Panc1 (cell line): ENCODE data around the gene CTNND2. TPM values are rescaled to one million over a fixed set of nuclear protein-coding genes. Genes with fewer than 3 reads are reported as not detected.

Experiments
- ATAC-seq: fragments of 200-7000 bp; cut with Tn5 transposase; 2 replicates; pipeline ENCODE4 v1.9.1; 2020; ENCODE audit warnings: mild to moderate bottlenecking, moderate library complexity
- BruUV-seq: library from RNA; stranded (reverse); fragments of 400-500 nt; replicated peaks from 2 replicates; lab custom pipeline; 2021; lab: Mats Ljungman, UMichigan
- CTCF ChIA-PET: fragments of 300-600 bp; sonication (Branson Sonifier 250); formaldehyde crosslinking; loops from one replicate; lab custom pipeline; 2022; ENCODE audit warnings: antibody characterized with exemption; lab: Charles Lee
- POLR2A ChIA-PET: fragments of 300-600 bp; sonication (Branson Sonifier 250); formaldehyde crosslinking; loops from one replicate; lab custom pipeline; 2022; ENCODE audit warnings: antibody characterized with exemption; lab: Charles Lee
- DNase-seq: peaks from one replicate; pipeline ENCODE4 v3.0.0-alpha.2; 2010; ENCODE audit warnings: low read depth, low spot score
- H3K27ac ChIP-seq: 2 replicates; pipeline ENCODE4 v1.5.1; 2011; ENCODE audit warnings: mild to moderate bottlenecking, low read length, inconsistent platforms
- H3K27me3 ChIP-seq: fragments of 200-500 bp; sonication (Bioruptor generic); 2 replicates; pipeline ENCODE4 v1.6.0; 2014; ENCODE audit warnings: low read length, inconsistent platforms; ENCODE audit not compliant: control insufficient read depth, insufficient read depth
- H3K36me3 ChIP-seq: fragments of 200-500 bp; sonication (Bioruptor generic); 2 replicates; pipeline ENCODE4 v1.5.1; 2014; ENCODE audit warnings: inconsistent platforms, mild to moderate bottlenecking, low read length, moderate library complexity; ENCODE audit not compliant: control insufficient read depth, insufficient read depth
- H3K4me1 ChIP-seq: 2 replicates; pipeline ENCODE4 v1.5.1; 2011; ENCODE audit warnings: inconsistent platforms, mild to moderate bottlenecking, low read length, moderate library complexity; ENCODE audit not compliant: control insufficient read depth, insufficient read depth
- H3K4me3 ChIP-seq, 2 experiments: 2 replicates each; pipeline ENCODE4 v1.5.1; 2011 to 2012; ENCODE audit warnings: low read depth in 2 of 2, low read length in 2 of 2, mild to moderate bottlenecking in 2 of 2, inconsistent platforms in 1 of 2, moderate library complexity in 1 of 2
- H3K9me3 ChIP-seq: fragments of 200-500 bp; sonication (Bioruptor generic); 2 replicates; pipeline ENCODE4 v1.5.1; 2014; ENCODE audit warnings: low read depth, mild to moderate bottlenecking, inconsistent platforms, low read length, moderate library complexity; ENCODE audit not compliant: control insufficient read depth, insufficient read depth
- POLR2AphosphoS5 ChIP-seq: IDR thresholded peaks from 2 replicates; pipeline ENCODE4 v1.6.1; 2012; ENCODE audit warnings: mild to moderate bottlenecking, low read depth, low read length, moderate library complexity
- REST ChIP-seq, 2 experiments: IDR thresholded peaks; 2 replicates each; pipeline ENCODE4 v1.6.1; 2011 to 2012; ENCODE audit warnings: low read depth in 2 of 2, control low read depth in 1 of 2, low read length in 1 of 2, mild to moderate bottlenecking in 1 of 2, moderate library complexity in 1 of 2; ENCODE audit not compliant: insufficient read depth in 1 of 2
- SIN3A ChIP-seq: IDR thresholded peaks from 2 replicates; pipeline ENCODE4 v1.6.1; 2012; ENCODE audit warnings: low read depth, mild to moderate bottlenecking, low read length, moderate library complexity, borderline replicate concordance; ENCODE audit not compliant: insufficient read depth
- TCF7L2 ChIP-seq: IDR thresholded peaks from 2 replicates; pipeline ENCODE4 v1.6.1; 2011; ENCODE audit warnings: mild to moderate bottlenecking, low read depth, low read length, inconsistent platforms
- in situ Hi-C: cut with HindIII; loops from 2 replicates; pipeline ENCODE4 v1.10.0; 2016; ENCODE audit warnings: low sequenced_read_pairs, low pct_unique_long_range_greater_than_20kb
- intact Hi-C: fragments of 100-400 bp; cut with micrococcal nuclease; formaldehyde crosslinking; loops from one replicate; pipeline ENCODE4 v1.10.0; 2022; ENCODE audit not compliant: unreplicated experiment
- total RNA-seq: library from RNA; stranded (reverse); gene quantifications from one replicate; pipeline ENCODE4 v1.2.1, GENCODE V29; 2021; ENCODE audit not compliant: unreplicated experiment
- TF ChIP-seq, protein P1 (sequence below): fragments of 450-650 bp; IDR thresholded peaks from 2 replicates; pipeline ENCODE4 v1.5.1; 2017; ENCODE audit warnings: mild to moderate bottlenecking

Gene CTNND2
- total RNA-seq, 1 experiment from 2014 or later: 1.0 TPM

DNA sequence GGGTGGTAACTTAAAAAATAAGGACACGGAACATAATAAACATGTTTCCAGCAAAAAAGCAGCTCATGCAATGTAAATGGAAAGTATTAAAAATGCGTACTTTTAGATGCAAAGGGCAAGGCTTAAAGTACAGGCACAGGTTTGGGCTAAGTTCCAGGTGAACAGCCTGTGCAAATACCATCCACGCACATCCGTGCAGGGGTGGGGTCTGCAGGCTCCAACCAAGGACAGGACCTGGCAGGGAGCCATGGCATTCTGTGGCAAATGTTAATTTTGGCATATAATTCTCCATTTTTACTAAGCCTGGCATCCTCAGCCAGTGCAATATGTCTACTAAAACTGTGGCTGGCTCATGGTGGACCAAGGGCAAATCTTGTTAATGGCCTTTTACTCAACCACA lies 777.4 kb downstream of the CTNND2 start:
- intact Hi-C loops: no loop called here
- Histone ChIP-seq H3K36me3 (no peaks in the 10 kb centered on the region; the same call in 1 of the 2 replicates), H3K4me1 (no peaks in the 10 kb centered on the region), H3K9me3 (no peaks in the 10 kb centered on the region), H3K4me3 (no peak overlapping the region), H3K27me3 (peaks cover 10% of the 10 kb centered on the region), H3K27ac (no peak overlapping the region)
- no TSS peak for BruUV-seq
- TF ChIP-seq, protein P1, sequence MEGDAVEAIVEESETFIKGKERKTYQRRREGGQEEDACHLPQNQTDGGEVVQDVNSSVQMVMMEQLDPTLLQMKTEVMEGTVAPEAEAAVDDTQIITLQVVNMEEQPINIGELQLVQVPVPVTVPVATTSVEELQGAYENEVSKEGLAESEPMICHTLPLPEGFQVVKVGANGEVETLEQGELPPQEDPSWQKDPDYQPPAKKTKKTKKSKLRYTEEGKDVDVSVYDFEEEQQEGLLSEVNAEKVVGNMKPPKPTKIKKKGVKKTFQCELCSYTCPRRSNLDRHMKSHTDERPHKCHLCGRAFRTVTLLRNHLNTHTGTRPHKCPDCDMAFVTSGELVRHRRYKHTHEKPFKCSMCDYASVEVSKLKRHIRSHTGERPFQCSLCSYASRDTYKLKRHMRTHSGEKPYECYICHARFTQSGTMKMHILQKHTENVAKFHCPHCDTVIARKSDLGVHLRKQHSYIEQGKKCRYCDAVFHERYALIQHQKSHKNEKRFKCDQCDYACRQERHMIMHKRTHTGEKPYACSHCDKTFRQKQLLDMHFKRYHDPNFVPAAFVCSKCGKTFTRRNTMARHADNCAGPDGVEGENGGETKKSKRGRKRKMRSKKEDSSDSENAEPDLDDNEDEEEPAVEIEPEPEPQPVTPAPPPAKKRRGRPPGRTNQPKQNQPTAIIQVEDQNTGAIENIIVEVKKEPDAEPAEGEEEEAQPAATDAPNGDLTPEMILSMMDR: no peak
- TF ChIP-seq REST (IDR thresholded peaks at IDR 0.05; ENCODE audit: insufficient read depth in 1 of 2, low read depth in 2 of 2, low read length in 1 of 2) (no peak), POLR2AphosphoS5 (no peak), SIN3A (no peak), TCF7L2 (no peak)
- ATAC-seq (no peak), DNase-seq (no peak)
- in situ Hi-C loops: no loop called here
- CTCF ChIA-PET: no interaction called here
- POLR2A ChIA-PET: no interaction called here

- TF ChIP-seq TCF7L2 (no peak), SIN3A (no peak)
- TF ChIP-seq, protein P1: no peak
- ATAC-seq (no peak), DNase-seq (no peak)
- Histone ChIP-seq H3K9me3 (no peaks in the 10 kb centered on the region), H3K4me3 (no peak overlapping the region), H3K27ac (no peak overlapping the region), H3K27me3 (peaks cover 13% of the 10 kb centered on the region), H3K36me3 (no peaks in the 10 kb centered on the region), H3K4me1 (no peaks in the 10 kb centered on the region)
- BruUV-seq: no TSS peak
- in situ Hi-C loops: no loop called here
- POLR2A ChIA-PET: no interaction called here
- intact Hi-C loops: no loop called here
- CTCF ChIA-PET: no interaction called here
Measured at GRCh38 chr5:11121885-11122284, 782.4 kb downstream of the CTNND2 start.
